ENCODE data around the gene AP3B1. TPM values are rescaled to one million over a fixed set of nuclear protein-coding genes. Genes with fewer than 3 reads are reported as not detected.

Gene AP3B1
- total RNA-seq, 1 experiment from 2014 or later: 41.8 TPM

DNA sequence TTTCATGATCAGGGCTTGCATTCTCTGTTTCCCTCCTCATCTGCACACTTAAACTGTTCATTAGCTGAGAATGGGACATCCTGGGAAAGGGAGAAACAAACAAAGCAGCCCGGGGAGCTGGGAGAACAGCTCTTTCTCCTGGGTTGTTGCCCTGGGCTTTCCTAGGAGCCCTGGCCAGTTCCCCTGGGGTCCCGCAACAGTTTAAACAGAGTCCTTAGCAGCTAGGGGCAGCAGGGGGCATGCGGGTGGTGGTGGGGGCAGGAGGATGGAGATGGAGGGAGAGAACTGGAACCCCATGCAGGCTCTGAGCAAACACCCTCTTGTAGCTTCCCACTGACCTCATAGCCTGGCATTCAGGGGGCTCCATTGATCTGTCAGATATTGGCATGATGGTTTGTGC, 309.3 kb downstream of the AP3B1 start:
- no peak overlapping the region for H3K14ac ChIP-seq (ENCODE audit: insufficient read depth, low read length)
- H2BK15ac ChIP-seq (ENCODE audit: low read depth, low read length): no peak overlapping the region
- peaks cover 54% of the 10 kb centered on the region for H3K27me3 Mint-ChIP-seq (ENCODE audit: low read depth)
- H3K9me3 ChIP-seq (ENCODE audit: control insufficient read depth, low read depth, low read length): no peaks in the 10 kb centered on the region
- H4K5ac ChIP-seq (ENCODE audit: insufficient read length, low read depth, low read length): no peak overlapping the region
- H3K23ac ChIP-seq (ENCODE audit: insufficient read length, low read depth, low read length): no peak overlapping the region
- H3K9me3 Mint-ChIP-seq: peaks cover 0 to 4% of the 10 kb centered on the region in 2 experiments; a peak in 2 of 5 replicates
- H3K4me2 ChIP-seq (ENCODE audit: insufficient read depth, insufficient read length, low read length): no peak overlapping the region
- H3K9ac ChIP-seq (ENCODE audit: extremely low read depth, insufficient read length, low read length): no peak overlapping the region
- no peak overlapping the region for H2BK12ac ChIP-seq (ENCODE audit: insufficient read length, low read depth, low read length)
- no peak overlapping the region for H3K56ac ChIP-seq (ENCODE audit: insufficient read length, low read depth, low read length)
- H3K4me3 Mint-ChIP-seq: no peak overlapping the region
- H2BK120ac ChIP-seq (ENCODE audit: low read depth, low read length, poor library complexity, severe bottlenecking): no peak overlapping the region
- H3K79me2 ChIP-seq (ENCODE audit: insufficient read depth, low read length): no peaks in the 10 kb centered on the region
- WGBS (ENCODE audit: extremely low coverage, insufficient read length, low lambda C conversion rate): no CpG with 5 or more reads among the region's 3 CpGs
- H2BK20ac ChIP-seq (ENCODE audit: low read depth, low read length, poor library complexity, severe bottlenecking): no peak overlapping the region
- no peak overlapping the region for H4K91ac ChIP-seq (ENCODE audit: insufficient read length, low read depth, low read length)
- H2AK5ac ChIP-seq (ENCODE audit: insufficient read length, low read length): no peak overlapping the region
- no peak overlapping the region for H3K4ac ChIP-seq (ENCODE audit: low read depth, low read length)
- H3K23me2 ChIP-seq (ENCODE audit: insufficient read length, low read depth, low read length, poor library complexity, severe bottlenecking): no peaks in the 10 kb centered on the region
- no peaks in the 10 kb centered on the region for H3K27me3 ChIP-seq (ENCODE audit: insufficient read depth, low read length)
- H3K27ac ChIP-seq (ENCODE audit: insufficient read length, low read depth, low read length): no peak overlapping the region
- H4K20me1 ChIP-seq (ENCODE audit: control insufficient read depth, insufficient read depth, insufficient read length): no peaks in the 10 kb centered on the region
- no peak overlapping the region for H3T11ph ChIP-seq (ENCODE audit: low read length)
- DNase-seq: no peak
- peaks cover 39 to 63% of the 10 kb centered on the region in 2 experiments for H3K4me1 Mint-ChIP-seq
- peaks cover 6% of the 10 kb centered on the region; the same call in 1 of the 2 replicates for H3K4me1 ChIP-seq (ENCODE audit: insufficient read depth, low read length)
- no peak overlapping the region for H3K18ac ChIP-seq (ENCODE audit: insufficient read length, low read depth, low read length)
- H3K27ac Mint-ChIP-seq: no peak overlapping the region
- TF ChIP-seq, protein P1, sequence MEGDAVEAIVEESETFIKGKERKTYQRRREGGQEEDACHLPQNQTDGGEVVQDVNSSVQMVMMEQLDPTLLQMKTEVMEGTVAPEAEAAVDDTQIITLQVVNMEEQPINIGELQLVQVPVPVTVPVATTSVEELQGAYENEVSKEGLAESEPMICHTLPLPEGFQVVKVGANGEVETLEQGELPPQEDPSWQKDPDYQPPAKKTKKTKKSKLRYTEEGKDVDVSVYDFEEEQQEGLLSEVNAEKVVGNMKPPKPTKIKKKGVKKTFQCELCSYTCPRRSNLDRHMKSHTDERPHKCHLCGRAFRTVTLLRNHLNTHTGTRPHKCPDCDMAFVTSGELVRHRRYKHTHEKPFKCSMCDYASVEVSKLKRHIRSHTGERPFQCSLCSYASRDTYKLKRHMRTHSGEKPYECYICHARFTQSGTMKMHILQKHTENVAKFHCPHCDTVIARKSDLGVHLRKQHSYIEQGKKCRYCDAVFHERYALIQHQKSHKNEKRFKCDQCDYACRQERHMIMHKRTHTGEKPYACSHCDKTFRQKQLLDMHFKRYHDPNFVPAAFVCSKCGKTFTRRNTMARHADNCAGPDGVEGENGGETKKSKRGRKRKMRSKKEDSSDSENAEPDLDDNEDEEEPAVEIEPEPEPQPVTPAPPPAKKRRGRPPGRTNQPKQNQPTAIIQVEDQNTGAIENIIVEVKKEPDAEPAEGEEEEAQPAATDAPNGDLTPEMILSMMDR (conservative IDR thresholded peaks at IDR 0.05): no peak
- no peak overlapping the region for H4K8ac ChIP-seq (replicated peaks; ENCODE audit: insufficient read length, low read depth, low read length)
- no peak overlapping the region for H2BK5ac ChIP-seq (ENCODE audit: insufficient read length, low read length)
- H2AFZ ChIP-seq (ENCODE audit: low read length): no peak overlapping the region
- 0 out of 7 replicates have a peak, but pooled peaks cover 0 to 3% (median 0%) of the 10 kb centered on the region in 3 experiments for H3K36me3 Mint-ChIP-seq (ENCODE audit: insufficient read depth in 1 of 3, low read depth in 3 of 3)
- no peaks in the 10 kb centered on the region for H3K79me1 ChIP-seq (ENCODE audit: insufficient read depth, low read depth, low read length, poor library complexity, severe bottlenecking)

All from H9 (cell line).